Regular cardiac myocyte (primary cell): Measurements from ENCODE around the gene ZIC5. TPM values are rescaled to one million over a fixed set of nuclear protein-coding genes. Genes with fewer than 3 reads are reported as not detected.

Experiments used
- total RNA-seq: library from RNA; depleted of rRNA; stranded (reverse); fragments of >200 nt; gene quantifications from 2 replicates; pipeline ENCODE4 v1.2.3, GENCODE V29; 2014

Gene ZIC5
- total RNA-seq, result not detected in 2 replicates

DNA sequence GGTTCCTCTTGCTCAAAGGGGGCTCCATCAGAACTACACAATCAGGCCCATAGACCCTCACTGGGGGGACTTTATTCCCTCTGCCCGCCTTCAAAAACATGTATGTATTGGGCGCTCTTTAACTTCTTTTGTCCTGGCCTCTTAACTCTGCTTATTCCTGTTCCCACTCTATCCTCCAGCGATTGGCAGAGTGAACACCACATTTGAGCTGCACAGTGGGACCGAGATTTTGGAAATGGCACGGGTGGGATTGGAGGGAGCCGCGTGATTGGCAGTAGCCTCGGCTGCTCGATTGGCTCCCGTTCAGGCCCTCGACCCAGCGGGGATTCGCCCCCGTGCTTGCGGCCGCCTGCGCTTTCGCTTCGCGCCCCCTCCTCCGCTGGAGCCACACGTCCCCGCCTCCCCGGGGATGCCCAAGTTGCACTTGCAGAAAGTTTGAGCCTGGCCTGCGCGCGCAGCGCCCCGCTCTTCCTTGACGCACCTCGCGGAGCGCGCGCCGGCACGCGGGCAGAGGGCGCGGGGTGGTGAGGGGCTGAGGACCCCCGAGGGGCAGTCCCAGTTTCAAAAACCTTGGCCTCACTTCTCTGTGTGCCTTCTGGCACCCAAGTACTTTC is at the start of gene ZIC5:
Gene ZIC5, minus strand, starts transcription at position 192 of the 614 bp plus-strand sequence. Its CDS starts 164 bp downstream, at position 28.

DNA sequence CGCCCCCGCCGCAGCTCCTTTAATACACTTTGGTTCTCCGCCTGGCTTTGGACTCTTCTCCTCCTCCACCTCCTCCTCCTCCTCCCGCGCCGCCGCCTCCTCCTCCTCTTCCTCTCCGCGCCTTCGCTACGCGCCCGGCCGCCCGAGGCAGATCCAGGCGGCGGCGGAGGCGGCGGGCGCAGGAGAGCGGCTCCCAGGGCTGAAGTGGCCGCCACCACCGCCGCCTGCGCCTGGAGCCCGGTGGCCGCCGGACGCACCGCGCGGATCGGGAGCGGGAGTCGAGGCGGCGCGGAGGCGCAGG is 10.1 kb upstream of the ZIC5 start, which contains the start of gene ZIC2:
Gene ZIC2, plus strand, starts transcription at position 50 of the 301 bp plus-strand sequence. CDS start 281 bp downstream, outside the sequence.

Other genes starting within 250 kb of the ZIC5 start
- gene ZIC2, start 10.0 kb upstream of the ZIC5 start, total RNA-seq, result not detected in 2 replicates
- 31.6 and 53.8 TPM in 2 replicates for gene PCCA, start 117.3 kb upstream of the ZIC5 start, total RNA-seq